Ovary (tissue), 9 donors: ENCODE measurements around the gene GRID1. TPM values are rescaled to one million over a fixed set of nuclear protein-coding genes. Genes with fewer than 3 reads are reported as not detected.

Experiments
- DNase-seq, 5 donors: peaks; one replicate each; pipeline ENCODE4 v3.0.0-alpha.2; 2019 to 2020
- H3K27ac ChIP-seq, 2 donors: fragments of 200-600 bp; one replicate each; pipeline versions ENCODE4 v1.5.1 to v1.8.0; 2019 to 2022
- H3K27me3 ChIP-seq: fragments of 200-600 bp; one replicate; pipeline ENCODE4 v1.8.0; 2022
- H3K36me3 ChIP-seq: fragments of 200-600 bp; sonication (generic); one replicate; pipeline ENCODE4 v1.5.1; 2019
- H3K4me1 ChIP-seq: one replicate; pipeline ENCODE4 v1.8.1; 2013; ENCODE audit warnings: mild to moderate bottlenecking, moderate library complexity; ENCODE audit not compliant: insufficient read depth
- H3K4me3 ChIP-seq: fragments of 200-600 bp; sonication (generic); one replicate; pipeline ENCODE4 v1.5.1; 2017
- H3K9me3 ChIP-seq, 2 donors: fragments of 200-600 bp in 1 of 2; sonication (generic) in 1 of 2; one replicate each; pipeline versions ENCODE4 v1.5.1 to v1.8.1; 2013 to 2019; ENCODE audit warnings: mild to moderate bottlenecking in 1 of 2, moderate library complexity in 1 of 2
- CTCF ChIP-seq, 3 donors: fragments of 450-650 bp in 2 of 3; fragments of 200-600 bp in 1 of 3; IDR thresholded peaks; one replicate each; pipeline versions ENCODE4 v1.5.1 to v1.8.0; 2016 to 2022; ENCODE audit warnings: antibody characterized with exemption in 3 of 3, mild to moderate bottlenecking in 1 of 3
- EP300 ChIP-seq: sonication (generic); formaldehyde crosslinking; IDR thresholded peaks from one replicate; pipeline ENCODE4 v1.6.1; 2017; ENCODE audit warnings: antibody characterized with exemption
- POLR2A ChIP-seq: fragments of 450-650 bp; IDR thresholded peaks from one replicate; pipeline ENCODE4 v1.6.1; 2017; ENCODE audit warnings: antibody characterized with exemption, mild to moderate bottlenecking, moderate library complexity
- WGBS, 3 donors: extraction: QIAGEN DNeasy Blood & Tissue Kit in 1 of 3; methylation state at CpG; one replicate each; pipeline versions ENCODE4 v1.1.5 to v1.1.7; 2013 to 2017; 5-methylcytosine and 5-hydroxymethylcytosine counted together
- intact Hi-C, 4 donors: fragments of 100-400 bp; cut with DNase I; formaldehyde crosslinking; loops; one replicate each; pipeline versions ENCODE4 v1.11.0 to v1.15.1; 2022 to 2023
- polyA plus RNA-seq, 2 donors: library from polyadenylated mRNA; stranded (reverse); fragments of 200-250 nt in 1 of 2; fragments of 350-450 nt in 1 of 2; fragmentation: Illumina TruSeq in 1 of 2; extraction: RNeasy Lipid Tissue Mini Kit (QIAGEN cat#74804) in 1 of 2; gene quantifications; one replicate each; pipeline ENCODE4 v1.2.3, GENCODE V29; 2013 to 2014
- total RNA-seq, 7 donors: library from RNA; depleted of rRNA in 2 of 7; stranded (reverse); fragments of >200 nt in 2 of 7; fragmentation: NEBNext Ultra II Directional in 3 of 7; extraction: Animal tissue kit (Norgen Biotek cat#: 25700) in 3 of 7; gene quantifications; one replicate each; pipeline versions ENCODE4 v1.1.0 to v1.2.4, GENCODE V29; 2016 to 2023
- donor health status: DM: no; HTN: no; CAD: no; lungs with moderate emphysema.
- donor health status: DM: no; HTN: no; CAD: no.
- donor health status: Bipolar disorder and iron deficiency.
- donor health status: DM: yes; HTN: yes; CAD: no.
- donor health status: DM: no; HTN: no; CAD: no.
- donor health status: DM: yes; HTN: yes; CAD: no.

GRID1 gene
- total and polyA plus RNA-seq, 9 donors, result 0.57 to 6.2 (median 1.8) TPM

- no peaks in the 10 kb centered on the region for H3K9me3 ChIP-seq
- DNase-seq, result no peak
- H3K4me3 ChIP-seq, result no peak overlapping the region
- H3K27ac ChIP-seq, result no peak overlapping the region
- no peaks in the 10 kb centered on the region for H3K27me3 ChIP-seq
- 74 to 85% (median 79%) methylated on average over 10 of the region's 10 CpGs for WGBS, 3 donors
- TF ChIP-seq POLR2A (no peak), EP300 (no peak), CTCF (IDR thresholded peaks at IDR 0.05) (no peak)
- H3K4me1 ChIP-seq, result no peaks in the 10 kb centered on the region
- intact Hi-C loops, result no loop called here
- H3K36me3 ChIP-seq, result no peaks in the 10 kb centered on the region
These were observed 81.3 kb downstream of the GRID1 start for GRCh38 chr10:86285136-86285790.

- Histone ChIP-seq H3K27me3 (no peaks in the 10 kb centered on the region), H3K27ac (no peak overlapping the region), H3K4me1 (no peaks in the 10 kb centered on the region), H3K9me3 (no peaks in the 10 kb centered on the region), H3K36me3 (no peaks in the 10 kb centered on the region), H3K4me3 (no peak overlapping the region)
- 62 to 73% (median 68%) methylated on average over 11 of the region's 11 CpGs for WGBS, 3 donors
- intact Hi-C loops, result no loop called here
- no peak for DNase-seq
- TF ChIP-seq POLR2A, result no peak
- no peak for TF ChIP-seq CTCF (IDR thresholded peaks at IDR 0.05)
- no peak for TF ChIP-seq EP300
These were observed 82.1 kb downstream of the GRID1 start for GRCh38 chr10:86284355-86285105.

- Histone ChIP-seq H3K9me3 (no peaks in the 10 kb centered on the region), H3K4me3 (no peak overlapping the region), H3K27me3 (no peaks in the 10 kb centered on the region), H3K27ac (no peak overlapping the region), H3K4me1 (no peaks in the 10 kb centered on the region), H3K36me3 (no peaks in the 10 kb centered on the region)
- DNase-seq, result no peak
- intact Hi-C loops, result no loop called here
- TF ChIP-seq POLR2A (no peak), CTCF (IDR thresholded peaks at IDR 0.05) (no peak), EP300 (no peak)
- WGBS, 3 donors, result 67 to 85% (median 74%) methylated on average over 1 of the region's 1 CpG
These were observed 82.9 kb downstream of the GRID1 start for GRCh38 chr10:86283466-86284287.

- no peak overlapping the region for H3K4me3 ChIP-seq
- 71 to 84% (median 79%) methylated on average over 1 of the region's 1 CpG for WGBS, 3 donors
- H3K9me3 ChIP-seq, result no peaks in the 10 kb centered on the region
- intact Hi-C loops, result no loop called here
- no peaks in the 10 kb centered on the region for H3K27me3 ChIP-seq
- DNase-seq, result no peak
- no peaks in the 10 kb centered on the region for H3K4me1 ChIP-seq
- no peaks in the 10 kb centered on the region for H3K36me3 ChIP-seq
- H3K27ac ChIP-seq, result no peak overlapping the region
- TF ChIP-seq CTCF (IDR thresholded peaks at IDR 0.05) (no peak), EP300 (no peak)
These were observed 83.7 kb downstream of the GRID1 start for GRCh38 chr10:86282664-86283465.
